GM12864 (cell line): Measurements from ENCODE around the gene DOCK3.
"Not testable (repeated sequence)": the region's sequence is repeated elsewhere in the genome, so short reads cannot be mapped to it uniquely, and the experiment has no call there.

Experiments
- DNase-seq: peaks from one replicate; pipeline ENCODE4 v3.0.0-alpha.2; 2011; ENCODE audit warnings: low read depth
- H3K4me3 ChIP-seq: 2 replicates; pipeline ENCODE4 v1.5.1; 2011; ENCODE audit warnings: mild to moderate bottlenecking, low read depth, low read length, control low read depth
- CTCF ChIP-seq: IDR thresholded peaks from 2 replicates; pipeline ENCODE4 v1.5.1; 2011; ENCODE audit warnings: low read depth, mild to moderate bottlenecking, moderate library complexity, low read length, control low read depth, inconsistent platforms; ENCODE audit errors: missing control alignments

The DOCK3 gene

DNA sequence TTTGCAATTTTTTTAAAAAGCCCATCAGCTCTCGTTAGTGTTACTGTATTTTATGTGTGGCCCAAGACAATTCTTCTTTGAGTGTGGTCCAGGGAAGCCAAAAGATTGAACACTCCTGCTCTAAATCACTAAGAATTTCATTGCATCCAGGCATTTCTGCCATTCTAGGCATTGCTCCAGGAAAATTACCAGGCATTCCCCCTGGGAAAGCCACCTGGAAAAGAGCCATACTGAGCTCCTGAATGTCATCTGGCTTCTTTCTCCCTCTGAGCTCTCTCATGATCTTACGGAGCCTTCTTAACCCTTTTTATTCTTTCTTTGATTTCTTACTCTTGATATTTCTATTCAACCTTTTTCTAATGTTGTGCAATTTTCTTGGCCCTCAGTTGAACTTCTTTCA is 202.2 kb downstream of the DOCK3 start:
- no peak for TF ChIP-seq CTCF
- DNase-seq: no peak
- H3K4me3 ChIP-seq: no peak overlapping the region

- not testable (repeated sequence) for H3K4me3 ChIP-seq, DNase-seq
These were observed 208.0 kb downstream of the DOCK3 start for GRCh38 chr3:50882733-50883132.

GRCh38 chr3:50883755-50884154 is 209.0 kb downstream of the DOCK3 start:
- TF ChIP-seq CTCF: no peak
- no peak overlapping the region for H3K4me3 ChIP-seq
- DNase-seq: no peak

DNA sequence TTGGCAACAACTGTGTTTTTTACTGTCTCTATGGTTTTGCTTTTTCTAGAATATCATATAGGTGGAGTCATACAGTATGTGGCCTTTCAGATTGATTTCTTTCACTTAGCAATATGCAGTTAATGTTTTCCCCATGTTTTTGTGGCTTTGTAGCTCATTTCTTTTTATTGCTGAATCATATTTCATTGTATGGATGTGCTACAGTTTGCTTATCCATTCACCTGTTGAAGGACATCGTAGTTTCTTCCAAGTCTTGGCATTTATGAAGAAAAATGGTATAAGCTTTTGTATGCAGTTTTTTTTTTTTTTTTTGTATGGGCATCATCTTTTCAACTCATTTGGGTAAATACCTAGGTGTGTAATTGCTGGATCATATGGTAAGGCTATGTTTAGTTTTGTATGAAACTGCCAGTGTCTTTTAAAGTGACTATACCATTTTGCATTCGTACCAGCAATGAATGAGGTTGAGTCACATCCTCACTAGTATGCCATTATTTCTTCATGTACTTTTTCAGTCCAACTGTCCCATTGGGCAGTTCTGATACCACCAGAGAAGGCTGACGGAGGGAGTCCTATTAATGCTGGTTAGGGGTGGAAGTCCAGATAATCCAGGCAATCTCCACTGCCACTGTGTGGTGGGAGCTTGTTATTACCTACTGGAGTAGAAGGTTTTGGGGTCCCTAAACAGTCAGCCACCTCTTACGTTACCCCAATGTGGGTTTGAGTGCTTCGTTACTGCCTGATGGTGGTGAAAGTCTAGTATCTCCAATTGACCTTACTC is 210.5 kb downstream of the DOCK3 start:
- TF ChIP-seq CTCF: peak; percentile 46
- DNase-seq: no peak
- no peak overlapping the region for H3K4me3 ChIP-seq

GRCh38 chr3:50890688-50891344 is 216.1 kb downstream of the DOCK3 start:
- DNase-seq: no peak
- no peak overlapping the region for H3K4me3 ChIP-seq
- TF ChIP-seq CTCF: no peak

DNA sequence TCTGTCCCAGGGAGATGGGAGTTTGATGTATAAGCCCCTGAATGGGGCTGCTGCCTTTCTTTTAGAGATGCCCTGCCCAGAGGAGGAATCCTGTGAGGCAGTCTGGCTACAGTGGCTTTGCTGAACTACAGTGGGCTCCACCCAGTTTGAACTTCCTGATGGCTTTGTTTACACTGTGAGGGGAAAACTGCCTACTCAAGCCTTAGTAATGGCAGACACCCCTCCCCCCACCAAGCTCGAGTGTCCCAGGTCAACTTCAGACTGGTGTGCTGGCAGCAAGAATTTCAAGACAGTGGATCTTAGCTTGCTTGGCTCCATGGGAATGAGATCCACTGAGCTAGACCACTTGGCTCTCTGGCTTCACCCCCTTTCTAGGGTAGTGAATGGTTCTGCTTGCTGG is 226.4 kb downstream of the DOCK3 start:
- DNase-seq, H3K4me3 ChIP-seq: not testable (repeated sequence)

GRCh38 chr3:50912746-50913145 is 238.0 kb downstream of the DOCK3 start:
- DNase-seq: no peak
- no peak for TF ChIP-seq CTCF
- H3K4me3 ChIP-seq: no peak overlapping the region

- TF ChIP-seq CTCF: no peak
- DNase-seq: no peak
These were observed 238.5 kb downstream of the DOCK3 start for GRCh38 chr3:50913260-50913659.

GRCh38 chr3:50922071-50922470 is 247.3 kb downstream of the DOCK3 start:
- not testable (repeated sequence) for DNase-seq, H3K4me3 ChIP-seq

More at GRCh38 chr3:50913260-50913659, 238.5 kb downstream of the DOCK3 start:
- no peak overlapping the region for H3K4me3 ChIP-seq
